ENCODE results near the gene BAD. TPM values are rescaled to one million over a fixed set of nuclear protein-coding genes. Genes with fewer than 3 reads are reported as not detected.

Gene BAD
- total and polyA plus RNA-seq, 2 of the 13 experiments (the other 11 are each of a cell fraction or from before 2014, with no cell fraction given): 17.9 to 28.5 TPM

GRCh38 chr11:64232967-64233315 lies 51.5 kb downstream of the BAD start (continued):
- TF ChIP-seq ZNF672 (CRISPR knock-in tag; IDR thresholded peaks at IDR 0.05) (no peak), ZSCAN31 (CRISPR knock-in tag; IDR thresholded peaks at IDR 0.05; ENCODE audit: low read depth) (no peak), WIZ (CRISPR knock-in tag; IDR thresholded peaks at IDR 0.05) (no peak), ZUFSP (CRISPR knock-in tag; IDR thresholded peaks at IDR 0.05; ENCODE audit: borderline replicate concordance) (no peak), HNRNPUL1 (IDR thresholded peaks at IDR 0.05; ENCODE audit: low read depth, low read length) (no peak), HDAC2 (CRISPR knock-in tag; IDR thresholded peaks at IDR 0.05) (no peak), ZBTB14 (CRISPR knock-in tag; IDR thresholded peaks at IDR 0.05) (no peak), JARID2 (CRISPR knock-in tag; IDR thresholded peaks at IDR 0.05; ENCODE audit: insufficient replicate concordance) (no peak)

GRCh38 chr11:64232182-64232966 lies 52.1 kb downstream of the BAD start:
- ChIA-PET CTCF (ENCODE audit: low intra/inter-chr PET ratio, low total read pairs) (no interaction called here), POLR2A (interaction anchor here (0.6 to 2.6 kb wide), 2 partner anchors 9 to 255 kb away, joined by 3 to 8 read pairs (median 3); partner anchors contain the start of gene FKBP2)
- H3K4me1 ChIP-seq (ENCODE audit: insufficient read depth, low read length): peaks cover 67% of the 10 kb centered on the region
- H2AFZ ChIP-seq (ENCODE audit: low read length): no peak overlapping the region
- peaks cover 3% of the 10 kb centered on the region for H3K79me2 ChIP-seq (ENCODE audit: insufficient read depth, low read length)
- no peaks in the 10 kb centered on the region for H3K27me3 ChIP-seq (ENCODE audit: control insufficient read depth in 1 of 2, insufficient read depth in 2 of 2, low read length in 2 of 2)
- H4K20me1 ChIP-seq (ENCODE audit: insufficient read depth, low read length): no peaks in the 10 kb centered on the region
- ATAC-seq (no peak), DNase-seq (ENCODE audit: low spot score) (no peak), FAIRE-seq (no peak)
- H3K4me3 ChIP-seq (replicated peaks in 1 of 3; ENCODE audit: insufficient read depth in 1 of 3, low read depth in 2 of 3, low read length in 3 of 3): peak overlapping the region in 1 of 3 experiments; percentile 50; a peak in 1 of 6 replicates
- in situ Hi-C loops (cut with HindIII; ENCODE audit: extremely low pct_ligation_motif_present, low pct_unique_long_range_greater_than_20kb) (no loop called here), intact Hi-C loops (cut with micrococcal nuclease; ENCODE audit: unreplicated experiment) (no loop called here)
- H3K27ac ChIP-seq (ENCODE audit: extremely low read length, insufficient read depth, low read length): no peak overlapping the region
- H3K36me3 ChIP-seq (replicated peaks in 1 of 2; ENCODE audit: control insufficient read depth in 1 of 2, insufficient read depth in 2 of 2, low read length in 2 of 2): no peaks in the 10 kb centered on the region
- WGBS (ENCODE audit: low lambda C conversion rate): 79% methylated on average over 5 of the region's 15 CpGs
- H3K9me3 ChIP-seq (ENCODE audit: low read length): no peaks in the 10 kb centered on the region
- H3K9ac ChIP-seq (ENCODE audit: insufficient read depth, low read depth, low read length): 0 out of 2 replicates have a peak overlapping the region, but pooled peaks have one; percentile 3
- peak overlapping the region; percentile 70; the same call in 1 of the 2 replicates for H3K4me2 ChIP-seq (ENCODE audit: low read depth, low read length)
- BruUV-seq (replicated peaks): no TSS peak
- TF ChIP-seq MLLT10 (CRISPR knock-in tag; IDR thresholded peaks at IDR 0.05): no peak
- peak; percentile 37 for TF ChIP-seq ZNF687 (CRISPR knock-in tag; IDR thresholded peaks at IDR 0.05)
- TF ChIP-seq BRD4 (CRISPR knock-in tag; IDR thresholded peaks at IDR 0.05): no peak
- TF ChIP-seq TERF1 (CRISPR knock-in tag; IDR thresholded peaks at IDR 0.05): no peak
- TF ChIP-seq MBD4 (IDR thresholded peaks at IDR 0.05; ENCODE audit: borderline replicate concordance, low read length): no peak
- no peak for TF ChIP-seq ZNF431 (CRISPR knock-in tag; IDR thresholded peaks at IDR 0.05; ENCODE audit: borderline replicate concordance, low read depth)
